ENCODE results near the gene MYT1.

DNA sequence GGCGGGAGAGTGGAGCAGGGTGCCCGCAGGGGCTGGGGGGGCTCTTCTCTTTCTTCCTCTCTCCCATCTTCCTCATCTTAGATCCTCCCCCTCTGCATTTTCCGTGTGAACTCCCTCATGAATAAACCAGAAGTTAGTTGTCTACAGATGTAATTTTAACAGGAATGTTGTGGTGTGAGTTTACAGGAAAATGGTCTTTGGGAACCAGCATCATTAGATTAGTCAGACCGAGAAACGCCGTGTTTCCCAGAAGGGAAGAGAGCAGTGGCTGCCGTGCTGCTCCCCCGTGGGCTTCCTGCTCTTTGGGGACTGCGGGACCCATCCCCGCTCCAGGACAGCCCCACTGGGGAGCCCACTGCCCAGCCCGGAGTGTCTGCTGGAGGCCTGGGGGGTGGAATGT is 3.4 kb downstream of the MYT1 start:
- TF ChIP-seq SP4 (IDR thresholded peaks at IDR 0.05; ENCODE audit: low read length), result no peak
- TF ChIP-seq CTCF (IDR thresholded peaks at IDR 0.05; ENCODE audit: control extremely low read depth in 1 of 3, insufficient read depth in 1 of 3, low read depth in 1 of 3, low read length in 3 of 3), result no peak

All from H1 (cell line).